Activated naive CD4-positive, alpha-beta T cell treated with anti-CD3 and anti-CD28 coated beads, Interleukin-2, amount 50 U/mL, for 16 hours (primary cell): Measurements from ENCODE around the gene CNNM1.

Experiments used
- DNase-seq: peaks from one replicate; pipeline ENCODE4 v3.0.0-alpha.2; 2020

The CNNM1 gene

DNA sequence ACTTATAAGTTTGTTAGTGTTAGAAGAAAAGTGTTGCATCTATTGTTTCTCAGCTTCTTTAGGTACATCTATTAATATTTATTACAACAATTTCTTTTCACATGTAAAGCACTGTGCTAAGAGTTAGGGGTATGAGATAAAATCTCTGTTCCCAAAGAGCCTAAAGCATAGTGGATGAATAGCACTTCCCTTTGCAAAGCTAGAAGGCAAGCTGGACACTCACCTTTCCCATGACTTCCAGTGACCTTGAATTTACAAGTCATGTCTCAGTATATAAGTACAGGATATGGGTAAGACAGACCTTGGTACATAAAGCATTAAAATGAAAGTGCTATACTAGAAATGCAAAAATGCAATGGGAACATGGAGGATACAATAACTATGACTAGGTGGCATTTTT, 8.7 kb downstream of the CNNM1 start:
- DNase-seq = no peak

GRCh38 chr10:99339077-99339476, 9.9 kb downstream of the CNNM1 start:
- no peak for DNase-seq

GRCh38 chr10:99339563-99340047, 10.4 kb downstream of the CNNM1 start:
- DNase-seq = no peak

GRCh38 chr10:99340650-99341049, 11.5 kb downstream of the CNNM1 start:
- no peak for DNase-seq

GRCh38 chr10:99341248-99341647, 12.1 kb downstream of the CNNM1 start:
- DNase-seq = no peak

DNA sequence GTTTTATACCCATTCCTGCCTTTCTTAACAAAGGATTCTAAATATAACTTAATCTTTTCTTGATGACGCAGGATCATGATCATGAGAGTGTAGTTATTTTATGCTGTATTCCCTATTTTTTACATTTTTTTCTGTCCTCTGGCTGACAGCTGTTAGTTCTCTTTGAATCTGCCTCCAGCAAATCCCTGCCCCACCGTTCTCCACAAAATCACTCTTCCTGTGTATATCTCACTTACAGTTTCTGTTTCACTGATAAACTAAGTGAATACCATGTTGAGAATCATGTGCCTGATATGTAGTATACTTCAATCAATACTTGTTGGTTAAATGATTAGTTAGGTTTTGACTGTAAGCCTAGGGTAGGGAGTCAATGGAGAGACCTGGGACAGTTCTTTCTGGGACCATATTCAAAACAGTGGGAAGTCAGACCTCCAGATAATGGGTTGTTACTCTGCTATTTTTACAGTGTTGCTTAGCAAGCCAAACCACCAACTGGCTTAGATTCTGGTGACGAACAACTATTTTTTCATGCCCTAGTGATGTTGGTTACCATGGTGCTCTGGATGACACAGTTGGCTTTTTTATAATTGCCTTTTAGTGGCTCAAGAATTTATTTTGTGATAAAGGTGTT, 12.8 kb downstream of the CNNM1 start:
- no peak for DNase-seq

GRCh38 chr10:99343262-99343661, 14.1 kb downstream of the CNNM1 start:
- DNase-seq = no peak

- no peak for DNase-seq
Observed at GRCh38 chr10:99344715-99345114, 15.6 kb downstream of the CNNM1 start.

DNA sequence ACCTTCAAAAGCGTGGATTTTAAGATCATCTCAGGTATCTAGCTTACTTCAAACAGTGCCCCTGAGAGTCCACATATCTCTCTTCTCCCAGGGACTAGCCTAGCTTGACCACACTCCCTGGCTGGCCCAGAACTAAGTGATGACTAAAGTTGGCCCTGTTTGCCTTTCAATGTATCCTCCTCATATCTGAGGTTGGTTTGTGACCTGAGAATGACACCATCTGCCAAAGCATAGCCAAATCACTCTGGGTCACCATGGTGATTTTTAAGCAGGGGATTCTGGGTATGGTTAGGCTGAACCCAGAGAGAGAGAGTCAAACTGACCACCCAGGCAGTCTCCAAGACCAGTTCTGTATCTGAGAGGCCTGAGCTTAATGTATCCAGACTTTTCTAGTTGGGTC, 16.2 kb downstream of the CNNM1 start:
- no peak for DNase-seq

GRCh38 chr10:99346247-99346646, 17.1 kb downstream of the CNNM1 start:
- no peak for DNase-seq

DNA sequence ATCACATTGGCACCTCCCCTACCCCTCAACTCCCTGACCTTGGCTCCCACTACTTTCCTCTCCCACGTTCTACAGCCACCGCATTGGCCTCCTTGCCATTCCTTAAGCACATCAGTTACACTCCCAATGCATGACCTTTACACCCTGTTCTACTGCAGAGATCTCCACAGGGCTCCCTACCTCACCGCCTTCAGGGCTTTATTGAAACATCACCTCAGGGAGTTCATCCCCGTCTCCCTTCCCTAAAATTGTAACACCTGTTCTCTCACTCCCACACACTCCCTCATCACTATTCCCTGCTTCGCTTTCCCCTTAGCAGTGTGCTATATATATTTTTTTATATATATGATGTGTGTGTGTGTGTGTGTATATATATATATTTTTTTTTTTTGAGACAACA, 18.5 kb downstream of the CNNM1 start:
- DNase-seq = no peak

- no peak for DNase-seq
Observed at GRCh38 chr10:99353182-99353581, 24.0 kb downstream of the CNNM1 start.

- no peak for DNase-seq
Observed at GRCh38 chr10:99357691-99358090, 28.5 kb downstream of the CNNM1 start.

- no peak for DNase-seq
Observed at GRCh38 chr10:99358101-99358500, 28.9 kb downstream of the CNNM1 start.

DNA sequence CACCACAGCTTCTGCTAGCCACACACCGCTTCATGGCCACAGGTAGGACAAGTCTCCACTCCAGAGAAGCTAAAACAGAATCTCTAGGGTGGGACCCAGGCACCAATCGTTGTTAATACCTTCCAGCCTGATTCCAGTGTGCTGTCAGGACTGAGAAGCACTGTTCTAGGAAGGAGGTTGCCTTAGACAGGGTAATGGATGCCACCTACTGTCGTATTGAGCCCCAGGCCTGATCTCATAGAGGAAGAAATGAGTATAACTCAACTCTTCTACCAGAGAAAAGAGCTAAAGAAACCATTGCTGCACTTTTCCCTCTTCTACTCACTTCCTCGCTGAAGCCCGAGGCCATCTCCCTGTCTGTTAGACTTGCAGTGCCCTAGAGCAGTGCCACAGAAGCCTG, 31.8 kb downstream of the CNNM1 start:
- no peak for DNase-seq

DNA sequence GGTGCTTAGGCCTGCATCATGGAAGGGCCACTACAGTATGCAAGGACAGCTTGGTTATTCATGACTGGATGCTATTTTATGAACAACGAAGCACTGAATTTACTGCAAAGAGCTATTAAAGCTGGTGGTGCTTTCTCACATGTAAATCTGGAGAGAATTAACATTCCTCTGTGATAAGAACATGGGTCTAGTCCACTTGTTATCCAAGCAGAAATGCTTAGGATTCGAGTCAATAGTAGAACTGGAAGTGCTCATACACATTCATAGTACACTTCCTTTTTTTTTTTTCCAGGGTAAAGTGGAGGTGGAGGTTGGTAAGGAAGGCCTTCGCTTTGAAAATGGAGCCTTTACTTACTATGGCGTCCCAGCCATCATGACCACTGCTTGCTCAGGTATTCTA, 35.0 kb downstream of the CNNM1 start:
- DNase-seq = no peak

- no peak for DNase-seq
Observed at GRCh38 chr10:99365311-99365710, 36.2 kb downstream of the CNNM1 start.

GRCh38 chr10:99365736-99366135, 36.6 kb downstream of the CNNM1 start:
- no peak for DNase-seq

- no peak for DNase-seq
Observed at GRCh38 chr10:99366666-99367065, 37.5 kb downstream of the CNNM1 start.

GRCh38 chr10:99368646-99369045, 39.5 kb downstream of the CNNM1 start:
- no peak for DNase-seq

GRCh38 chr10:99369126-99369525, 40.0 kb downstream of the CNNM1 start:
- no peak for DNase-seq

GRCh38 chr10:99369551-99369950, 40.4 kb downstream of the CNNM1 start:
- no peak for DNase-seq

- DNase-seq = no peak
Observed at GRCh38 chr10:99370993-99371392, 41.8 kb downstream of the CNNM1 start.

DNA sequence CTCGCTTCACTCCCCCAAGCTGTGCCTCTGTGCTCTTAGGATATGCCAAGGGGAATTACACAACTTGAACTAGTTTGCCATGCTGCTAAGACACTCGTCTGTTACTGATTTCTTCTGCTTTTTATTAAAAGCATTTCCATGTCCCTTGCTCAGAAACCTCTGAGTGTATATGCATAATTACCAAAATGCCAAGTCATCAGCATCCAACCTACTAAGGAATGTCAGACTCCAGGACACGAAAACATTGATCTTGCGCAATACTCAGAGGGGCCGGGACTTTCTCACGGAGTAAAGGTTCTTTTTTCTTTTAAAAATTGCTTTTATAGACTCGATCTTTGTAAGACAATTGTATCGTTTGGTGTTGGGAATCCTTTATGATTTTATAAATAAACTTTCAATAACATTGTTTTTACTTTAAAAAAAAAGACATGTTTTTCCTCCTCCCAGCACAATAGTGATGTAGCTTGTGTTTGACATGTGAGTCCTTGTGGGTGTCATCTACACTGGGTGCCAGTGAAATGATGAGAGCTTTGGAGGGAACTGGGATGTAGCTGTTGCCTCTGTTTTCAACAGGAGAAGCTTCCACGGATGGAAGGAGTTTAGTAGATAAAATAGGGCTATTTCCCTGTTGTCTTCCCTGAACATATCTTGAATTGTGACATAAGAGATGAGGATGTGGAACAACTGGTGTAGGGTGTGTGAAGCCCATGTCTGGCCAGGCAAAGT, 43.6 kb downstream of the CNNM1 start:
- no peak for DNase-seq

GRCh38 chr10:99374526-99374925, 45.4 kb downstream of the CNNM1 start:
- DNase-seq = no peak
